ENCODE measurements around the gene UPF2. TPM values are rescaled to one million over a fixed set of nuclear protein-coding genes. Genes with fewer than 3 reads are reported as not detected.

The UPF2 gene
- total RNA-seq, 4 donors from 2014 or later, result 16.5 to 28.6 (median 23.1) TPM

- no peak for DNase-seq
- intact Hi-C loops (cut with DNase I; ENCODE audit: low total_unique reads), result no loop called here
- Histone ChIP-seq H3K9me3 (no peaks in the 10 kb centered on the region), H3K27me3 (no peaks in the 10 kb centered on the region), H3K36me3 (no peaks in the 10 kb centered on the region), H3K4me3 (no peak overlapping the region), H3K27ac (no peak overlapping the region), H3K4me1 (peaks cover 13 to 24% (median 22%) of the 10 kb centered on the region in 4 donors)
- TF ChIP-seq POLR2A (IDR thresholded peaks at IDR 0.05) (no peak), EP300 (IDR thresholded peaks at IDR 0.05; ENCODE audit: low read depth) (no peak), POLR2AphosphoS5 (IDR thresholded peaks at IDR 0.05) (no peak)
- 66 to 100% methylated on average over 1 to 9 of the region's 9 CpGs for WGBS, 2 donors (ENCODE audit: low coverage in 1 of 2)
- in situ Hi-C loops (cut with MboI; ENCODE audit: low pct_ligation_motif_present in 1 of 4, low pct_unique_long_range_greater_than_20kb in 1 of 4, low sequenced_read_pairs in 3 of 4), result no loop called here
These were observed 171.1 kb downstream of the UPF2 start for GRCh38 chr10:11871466-11871865.

DNA sequence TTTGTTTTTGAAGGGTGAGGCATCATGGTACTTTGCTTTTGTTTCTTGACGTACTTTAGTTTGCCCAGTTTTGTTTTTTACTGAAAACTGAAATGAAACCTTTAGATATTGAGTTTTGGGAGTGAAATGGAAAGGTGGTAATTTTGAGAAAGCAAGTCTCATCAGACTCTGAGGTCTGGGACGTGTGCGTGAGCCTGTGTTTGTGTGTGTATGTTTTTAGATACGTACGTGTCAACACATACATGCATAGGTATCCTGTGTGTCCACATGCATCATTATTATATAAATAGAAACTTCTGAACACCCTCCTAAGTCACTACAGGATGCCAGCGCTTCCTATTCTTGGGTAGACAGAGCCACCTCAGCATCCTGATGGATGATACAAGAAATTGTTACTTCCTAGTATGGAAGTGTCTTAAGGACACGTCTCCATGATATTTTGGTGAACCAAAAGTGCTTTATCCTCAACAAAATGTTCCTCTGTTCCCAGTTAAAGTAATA, 171.7 kb downstream of the UPF2 start:
- Histone ChIP-seq H3K36me3 (no peaks in the 10 kb centered on the region), H3K27ac (no peak overlapping the region), H3K4me3 (no peak overlapping the region), H3K4me1 (peaks cover 11 to 19% (median 17%) of the 10 kb centered on the region in 4 donors), H3K9me3 (no peaks in the 10 kb centered on the region), H3K27me3 (no peaks in the 10 kb centered on the region)
- WGBS, 2 donors (ENCODE audit: low coverage in 1 of 2), result 76 to 77% methylated on average over 4 to 7 of the region's 7 CpGs
- no peak for DNase-seq
- intact Hi-C loops (cut with DNase I; ENCODE audit: low total_unique reads) (no loop called here), in situ Hi-C loops (cut with MboI; ENCODE audit: low pct_ligation_motif_present in 1 of 4, low pct_unique_long_range_greater_than_20kb in 1 of 4, low sequenced_read_pairs in 3 of 4) (no loop called here)
- TF ChIP-seq POLR2A (IDR thresholded peaks at IDR 0.05) (no peak), EP300 (IDR thresholded peaks at IDR 0.05; ENCODE audit: low read depth) (no peak), POLR2AphosphoS5 (IDR thresholded peaks at IDR 0.05) (no peak)
- TF ChIP-seq, protein P1, sequence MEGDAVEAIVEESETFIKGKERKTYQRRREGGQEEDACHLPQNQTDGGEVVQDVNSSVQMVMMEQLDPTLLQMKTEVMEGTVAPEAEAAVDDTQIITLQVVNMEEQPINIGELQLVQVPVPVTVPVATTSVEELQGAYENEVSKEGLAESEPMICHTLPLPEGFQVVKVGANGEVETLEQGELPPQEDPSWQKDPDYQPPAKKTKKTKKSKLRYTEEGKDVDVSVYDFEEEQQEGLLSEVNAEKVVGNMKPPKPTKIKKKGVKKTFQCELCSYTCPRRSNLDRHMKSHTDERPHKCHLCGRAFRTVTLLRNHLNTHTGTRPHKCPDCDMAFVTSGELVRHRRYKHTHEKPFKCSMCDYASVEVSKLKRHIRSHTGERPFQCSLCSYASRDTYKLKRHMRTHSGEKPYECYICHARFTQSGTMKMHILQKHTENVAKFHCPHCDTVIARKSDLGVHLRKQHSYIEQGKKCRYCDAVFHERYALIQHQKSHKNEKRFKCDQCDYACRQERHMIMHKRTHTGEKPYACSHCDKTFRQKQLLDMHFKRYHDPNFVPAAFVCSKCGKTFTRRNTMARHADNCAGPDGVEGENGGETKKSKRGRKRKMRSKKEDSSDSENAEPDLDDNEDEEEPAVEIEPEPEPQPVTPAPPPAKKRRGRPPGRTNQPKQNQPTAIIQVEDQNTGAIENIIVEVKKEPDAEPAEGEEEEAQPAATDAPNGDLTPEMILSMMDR (IDR thresholded peaks at IDR 0.05), result no peak

- intact Hi-C loops (cut with DNase I; ENCODE audit: low total_unique reads), result no loop called here
- 80 to 100% methylated on average over 1 to 8 of the region's 8 CpGs for WGBS, 2 donors (ENCODE audit: low coverage in 1 of 2)
- no peak for DNase-seq
- no peak for TF ChIP-seq EP300 (IDR thresholded peaks at IDR 0.05; ENCODE audit: low read depth)
- no peak for TF ChIP-seq POLR2A (IDR thresholded peaks at IDR 0.05)
- TF ChIP-seq, protein P1 (IDR thresholded peaks at IDR 0.05), result no peak
- TF ChIP-seq POLR2AphosphoS5 (IDR thresholded peaks at IDR 0.05), result no peak
- Histone ChIP-seq H3K4me1 (peaks cover 9 to 14% (median 12%) of the 10 kb centered on the region in 4 donors), H3K36me3 (no peaks in the 10 kb centered on the region), H3K4me3 (no peak overlapping the region), H3K27me3 (no peaks in the 10 kb centered on the region), H3K9me3 (no peaks in the 10 kb centered on the region), H3K27ac (no peak overlapping the region)
- in situ Hi-C loops (cut with MboI; ENCODE audit: low pct_ligation_motif_present in 1 of 4, low pct_unique_long_range_greater_than_20kb in 1 of 4, low sequenced_read_pairs in 3 of 4), result no loop called here
These were observed 172.2 kb downstream of the UPF2 start for GRCh38 chr10:11870461-11870780.

Small RNA genes lying within 50 kb of the gene (small RNA-seq; reads per million reads assigned to genes)
- gene RNU6-1095P, result 0 reads per million in 4 donors

Other genes starting within 250 kb of the UPF2 start
- 10 to 100 TPM in 1 of 4 donors, 1 to 10 TPM in 3; 4.2 to 29.2 (median 6.9) TPM for gene PROSER2, start 219.5 kb downstream of the UPF2 start, total RNA-seq
- gene DHTKD1, start 26.1 kb upstream of the UPF2 start, total RNA-seq, result 10 to 100 TPM in 2 of 4 donors, 1 to 10 TPM in 2; 7.0 to 29.5 (median 13.0) TPM
- 10 to 100 TPM in 1 of 4 donors, 1 to 10 TPM in 3; 1.5 to 15.1 (median 7.6) TPM for gene SEC61A2, start 86.9 kb upstream of the UPF2 start, total RNA-seq
- 10 to 100 TPM; 12.5 to 38.9 (median 17.8) TPM for gene NUDT5, start 153.1 kb upstream of the UPF2 start, total RNA-seq
- gene CDC123, start 153.4 kb upstream of the UPF2 start, total RNA-seq, result 10 to 100 TPM; 47.8 to 80.8 (median 53.6) TPM

Data from transverse colon (tissue), 4 donors.